ENCODE data around the gene EZH1.

The EZH1 gene

GRCh38 chr17:42709561-42709960, 35.3 kb downstream of the EZH1 start:
- no peak for DNase-seq (ENCODE audit: low spot score)

GRCh38 chr17:42708588-42708987, 36.3 kb downstream of the EZH1 start:
- DNase-seq (ENCODE audit: low spot score), result no peak

GRCh38 chr17:42706732-42707131, 38.1 kb downstream of the EZH1 start:
- no peak for DNase-seq (ENCODE audit: low spot score)

- DNase-seq (ENCODE audit: low spot score), result no peak
Observed at GRCh38 chr17:42704837-42705494, 39.9 kb downstream of the EZH1 start.

- no peak for DNase-seq (ENCODE audit: low spot score)
Observed at GRCh38 chr17:42704490-42704836, 40.4 kb downstream of the EZH1 start.

GRCh38 chr17:42702446-42702845, 42.4 kb downstream of the EZH1 start:
- no peak for DNase-seq (ENCODE audit: low spot score)

- DNase-seq (ENCODE audit: low spot score), result no peak
Observed at GRCh38 chr17:42700586-42701289, 44.1 kb downstream of the EZH1 start.

GRCh38 chr17:42699415-42699740, 45.5 kb downstream of the EZH1 start:
- no peak for DNase-seq (ENCODE audit: low spot score)

GRCh38 chr17:42698736-42699414, 46.0 kb downstream of the EZH1 start:
- no peak for DNase-seq (ENCODE audit: low spot score)

- DNase-seq (ENCODE audit: low spot score), result no peak
Observed at GRCh38 chr17:42697108-42697811, 47.6 kb downstream of the EZH1 start.

- DNase-seq (ENCODE audit: low spot score), result no peak
Observed at GRCh38 chr17:42695500-42695899, 49.3 kb downstream of the EZH1 start.

- DNase-seq (ENCODE audit: low spot score), result no peak
Observed at GRCh38 chr17:42694524-42694923, 50.3 kb downstream of the EZH1 start.

- no peak for DNase-seq (ENCODE audit: low spot score)
Observed at GRCh38 chr17:42692489-42692888, 52.4 kb downstream of the EZH1 start.

- DNase-seq (ENCODE audit: low spot score), result no peak
Observed at GRCh38 chr17:42691021-42691545, 53.8 kb downstream of the EZH1 start.

- no peak for DNase-seq (ENCODE audit: low spot score)
Observed at GRCh38 chr17:42690596-42690995, 54.2 kb downstream of the EZH1 start.

GRCh38 chr17:42687707-42688320, 57.0 kb downstream of the EZH1 start:
- no peak for DNase-seq (ENCODE audit: low spot score)

GRCh38 chr17:42686520-42687128, 58.2 kb downstream of the EZH1 start:
- DNase-seq (ENCODE audit: low spot score), result no peak

- no peak for DNase-seq (ENCODE audit: low spot score)
Observed at GRCh38 chr17:42685831-42686230, 59.0 kb downstream of the EZH1 start.

- no peak for DNase-seq (ENCODE audit: low spot score)
Observed at GRCh38 chr17:42684929-42685556, 59.8 kb downstream of the EZH1 start.

GRCh38 chr17:42683407-42684034, 61.3 kb downstream of the EZH1 start:
- no peak for DNase-seq (ENCODE audit: low spot score)

Data from putamen (tissue), 1 donor.